Panc1 (cell line): ENCODE data around the gene ARSI. TPM values are rescaled to one million over a fixed set of nuclear protein-coding genes. Genes with fewer than 3 reads are reported as not detected.

Source experiments
- ATAC-seq: fragments of 200-7000 bp; cut with Tn5 transposase; 2 replicates; pipeline ENCODE4 v1.9.1; 2020; ENCODE audit warnings: mild to moderate bottlenecking, moderate library complexity
- BruUV-seq: library from RNA; stranded (reverse); fragments of 400-500 nt; replicated peaks from 2 replicates; lab custom pipeline; 2021; lab: Mats Ljungman, UMichigan
- CTCF ChIA-PET: fragments of 300-600 bp; sonication (Branson Sonifier 250); formaldehyde crosslinking; loops from one replicate; lab custom pipeline; 2022; ENCODE audit warnings: antibody characterized with exemption; lab: Charles Lee
- POLR2A ChIA-PET: fragments of 300-600 bp; sonication (Branson Sonifier 250); formaldehyde crosslinking; loops from one replicate; lab custom pipeline; 2022; ENCODE audit warnings: antibody characterized with exemption; lab: Charles Lee
- DNase-seq: peaks from one replicate; pipeline ENCODE4 v3.0.0-alpha.2; 2010; ENCODE audit warnings: low read depth, low spot score
- H3K27ac ChIP-seq: 2 replicates; pipeline ENCODE4 v1.5.1; 2011; ENCODE audit warnings: mild to moderate bottlenecking, low read length, inconsistent platforms
- H3K27me3 ChIP-seq: fragments of 200-500 bp; sonication (Bioruptor generic); 2 replicates; pipeline ENCODE4 v1.6.0; 2014; ENCODE audit warnings: low read length, inconsistent platforms; ENCODE audit not compliant: control insufficient read depth, insufficient read depth
- H3K36me3 ChIP-seq: fragments of 200-500 bp; sonication (Bioruptor generic); 2 replicates; pipeline ENCODE4 v1.5.1; 2014; ENCODE audit warnings: inconsistent platforms, mild to moderate bottlenecking, low read length, moderate library complexity; ENCODE audit not compliant: control insufficient read depth, insufficient read depth
- H3K4me1 ChIP-seq: 2 replicates; pipeline ENCODE4 v1.5.1; 2011; ENCODE audit warnings: inconsistent platforms, mild to moderate bottlenecking, low read length, moderate library complexity; ENCODE audit not compliant: control insufficient read depth, insufficient read depth
- H3K4me3 ChIP-seq, 2 experiments: 2 replicates each; pipeline ENCODE4 v1.5.1; 2011 to 2012; ENCODE audit warnings: low read depth in 2 of 2, low read length in 2 of 2, mild to moderate bottlenecking in 2 of 2, inconsistent platforms in 1 of 2, moderate library complexity in 1 of 2
- H3K9me3 ChIP-seq: fragments of 200-500 bp; sonication (Bioruptor generic); 2 replicates; pipeline ENCODE4 v1.5.1; 2014; ENCODE audit warnings: low read depth, mild to moderate bottlenecking, inconsistent platforms, low read length, moderate library complexity; ENCODE audit not compliant: control insufficient read depth, insufficient read depth
- POLR2AphosphoS5 ChIP-seq: IDR thresholded peaks from 2 replicates; pipeline ENCODE4 v1.6.1; 2012; ENCODE audit warnings: mild to moderate bottlenecking, low read depth, low read length, moderate library complexity
- SIN3A ChIP-seq: IDR thresholded peaks from 2 replicates; pipeline ENCODE4 v1.6.1; 2012; ENCODE audit warnings: low read depth, mild to moderate bottlenecking, low read length, moderate library complexity, borderline replicate concordance; ENCODE audit not compliant: insufficient read depth
- TCF7L2 ChIP-seq: IDR thresholded peaks from 2 replicates; pipeline ENCODE4 v1.6.1; 2011; ENCODE audit warnings: mild to moderate bottlenecking, low read depth, low read length, inconsistent platforms
- in situ Hi-C: cut with HindIII; loops from 2 replicates; pipeline ENCODE4 v1.10.0; 2016; ENCODE audit warnings: low sequenced_read_pairs, low pct_unique_long_range_greater_than_20kb
- intact Hi-C: fragments of 100-400 bp; cut with micrococcal nuclease; formaldehyde crosslinking; loops from one replicate; pipeline ENCODE4 v1.10.0; 2022; ENCODE audit not compliant: unreplicated experiment
- total RNA-seq: library from RNA; stranded (reverse); gene quantifications from one replicate; pipeline ENCODE4 v1.2.1, GENCODE V29; 2021; ENCODE audit not compliant: unreplicated experiment
- TF ChIP-seq, protein P1 (sequence below): fragments of 450-650 bp; IDR thresholded peaks from 2 replicates; pipeline ENCODE4 v1.5.1; 2017; ENCODE audit warnings: mild to moderate bottlenecking
- TF ChIP-seq, protein P2 (sequence below), 2 experiments: IDR thresholded peaks; 2 replicates each; pipeline ENCODE4 v1.6.1; 2011 to 2012; ENCODE audit warnings: low read depth in 2 of 2, control low read depth in 1 of 2, low read length in 1 of 2, mild to moderate bottlenecking in 1 of 2, moderate library complexity in 1 of 2; ENCODE audit not compliant: insufficient read depth in 1 of 2

Gene ARSI
- total RNA-seq, 1 experiment from 2014 or later, result 18.6 TPM

DNA sequence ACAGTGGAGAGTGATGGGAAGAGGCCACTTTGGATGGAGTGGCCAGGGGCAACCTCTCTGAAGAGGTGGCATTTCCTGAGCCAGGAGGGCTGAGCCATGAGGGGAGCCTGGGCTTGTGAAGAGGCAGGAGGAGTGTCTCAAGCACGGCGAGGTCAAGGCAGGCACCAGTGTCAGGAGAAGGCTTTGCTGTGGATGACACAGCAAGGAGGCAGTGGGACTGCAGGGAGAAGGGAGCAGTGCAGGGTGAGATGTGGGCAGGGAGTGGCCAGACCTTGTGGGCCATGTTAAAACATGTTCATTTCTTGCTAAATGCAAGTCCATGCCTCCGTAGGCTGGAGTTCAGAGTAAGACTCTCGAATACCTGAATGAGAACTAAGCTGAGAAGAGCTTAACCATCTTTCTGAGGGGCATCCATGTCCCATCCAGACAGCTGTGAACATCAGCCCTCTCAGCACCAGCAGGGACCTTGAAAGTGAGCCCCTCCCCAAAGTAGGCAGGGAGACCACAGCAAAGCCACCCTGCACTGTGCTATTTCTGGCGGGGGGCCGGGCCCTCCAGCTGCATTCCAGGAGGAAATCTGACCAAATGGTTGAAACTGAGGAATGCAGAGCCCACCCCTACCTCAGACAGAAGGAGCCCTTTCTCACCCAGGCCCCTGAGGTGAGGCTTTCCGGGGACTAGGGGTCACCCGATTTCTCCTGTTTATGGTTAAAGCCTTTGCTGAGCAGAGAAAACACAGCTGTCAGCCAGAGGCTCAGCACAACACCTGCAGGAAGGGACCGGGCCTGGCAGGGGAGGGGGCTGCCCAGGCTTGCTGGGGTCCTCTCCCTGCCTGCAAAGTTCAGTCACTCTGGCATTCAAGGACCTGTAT lies 16.1 kb upstream of the ARSI start:
- no peak for ATAC-seq
- peaks cover 47% of the 10 kb centered on the region for H3K4me1 ChIP-seq

DNA sequence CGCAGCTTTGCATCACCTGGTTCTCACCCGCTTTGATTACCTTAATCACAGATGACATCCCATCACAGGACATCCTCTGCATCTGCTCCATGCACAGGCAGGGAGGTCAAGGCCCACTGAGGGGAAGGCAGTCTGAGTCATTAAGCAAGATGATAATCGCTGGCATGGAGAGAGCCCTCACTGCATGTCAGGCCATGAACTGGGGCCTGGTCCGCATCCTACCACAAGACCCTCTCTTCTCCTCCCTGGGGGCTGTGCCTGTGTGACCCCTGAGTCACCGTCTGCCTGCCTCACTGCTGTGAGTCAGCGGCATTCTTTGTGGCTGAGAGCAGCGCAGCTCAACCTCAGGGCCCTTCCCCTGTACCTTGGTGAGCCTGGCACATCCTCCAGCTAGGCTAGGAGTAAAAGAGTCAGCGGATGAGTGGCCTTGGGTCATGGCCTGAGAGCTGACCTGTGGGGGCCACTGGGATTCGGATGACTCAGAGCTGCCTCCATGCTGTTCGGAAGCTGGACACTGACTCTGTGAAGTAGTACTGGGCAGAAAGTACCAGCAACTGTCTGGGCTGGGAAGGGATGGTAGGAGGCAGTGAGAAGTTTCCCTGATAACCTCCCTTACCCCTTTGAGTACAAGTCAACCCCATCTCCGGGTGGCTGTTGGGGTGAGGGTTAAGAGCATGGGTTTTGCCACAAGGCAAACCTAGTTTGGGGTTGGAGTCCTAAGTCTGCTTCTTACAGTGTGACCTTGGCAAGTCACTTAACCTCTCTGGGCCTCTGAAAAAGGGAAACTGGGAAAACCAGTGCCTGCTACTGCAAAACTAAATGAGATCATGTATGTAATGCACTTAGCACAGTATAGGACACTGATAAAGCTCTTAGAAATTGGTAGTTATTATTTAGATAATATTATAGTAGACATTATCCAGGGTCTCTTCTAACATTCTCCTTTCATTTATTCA lies 14.6 kb upstream of the ARSI start:
- peaks cover 47% of the 10 kb centered on the region for H3K4me1 ChIP-seq
- 0 out of 2 replicates have a peak, but pooled peaks have one; percentile 34 for TF ChIP-seq TCF7L2
- TF ChIP-seq SIN3A, result 0 out of 2 replicates have a peak, but pooled peaks have one; percentile 14
- TF ChIP-seq, protein P1, sequence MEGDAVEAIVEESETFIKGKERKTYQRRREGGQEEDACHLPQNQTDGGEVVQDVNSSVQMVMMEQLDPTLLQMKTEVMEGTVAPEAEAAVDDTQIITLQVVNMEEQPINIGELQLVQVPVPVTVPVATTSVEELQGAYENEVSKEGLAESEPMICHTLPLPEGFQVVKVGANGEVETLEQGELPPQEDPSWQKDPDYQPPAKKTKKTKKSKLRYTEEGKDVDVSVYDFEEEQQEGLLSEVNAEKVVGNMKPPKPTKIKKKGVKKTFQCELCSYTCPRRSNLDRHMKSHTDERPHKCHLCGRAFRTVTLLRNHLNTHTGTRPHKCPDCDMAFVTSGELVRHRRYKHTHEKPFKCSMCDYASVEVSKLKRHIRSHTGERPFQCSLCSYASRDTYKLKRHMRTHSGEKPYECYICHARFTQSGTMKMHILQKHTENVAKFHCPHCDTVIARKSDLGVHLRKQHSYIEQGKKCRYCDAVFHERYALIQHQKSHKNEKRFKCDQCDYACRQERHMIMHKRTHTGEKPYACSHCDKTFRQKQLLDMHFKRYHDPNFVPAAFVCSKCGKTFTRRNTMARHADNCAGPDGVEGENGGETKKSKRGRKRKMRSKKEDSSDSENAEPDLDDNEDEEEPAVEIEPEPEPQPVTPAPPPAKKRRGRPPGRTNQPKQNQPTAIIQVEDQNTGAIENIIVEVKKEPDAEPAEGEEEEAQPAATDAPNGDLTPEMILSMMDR, result no peak
- TF ChIP-seq, protein P2, sequence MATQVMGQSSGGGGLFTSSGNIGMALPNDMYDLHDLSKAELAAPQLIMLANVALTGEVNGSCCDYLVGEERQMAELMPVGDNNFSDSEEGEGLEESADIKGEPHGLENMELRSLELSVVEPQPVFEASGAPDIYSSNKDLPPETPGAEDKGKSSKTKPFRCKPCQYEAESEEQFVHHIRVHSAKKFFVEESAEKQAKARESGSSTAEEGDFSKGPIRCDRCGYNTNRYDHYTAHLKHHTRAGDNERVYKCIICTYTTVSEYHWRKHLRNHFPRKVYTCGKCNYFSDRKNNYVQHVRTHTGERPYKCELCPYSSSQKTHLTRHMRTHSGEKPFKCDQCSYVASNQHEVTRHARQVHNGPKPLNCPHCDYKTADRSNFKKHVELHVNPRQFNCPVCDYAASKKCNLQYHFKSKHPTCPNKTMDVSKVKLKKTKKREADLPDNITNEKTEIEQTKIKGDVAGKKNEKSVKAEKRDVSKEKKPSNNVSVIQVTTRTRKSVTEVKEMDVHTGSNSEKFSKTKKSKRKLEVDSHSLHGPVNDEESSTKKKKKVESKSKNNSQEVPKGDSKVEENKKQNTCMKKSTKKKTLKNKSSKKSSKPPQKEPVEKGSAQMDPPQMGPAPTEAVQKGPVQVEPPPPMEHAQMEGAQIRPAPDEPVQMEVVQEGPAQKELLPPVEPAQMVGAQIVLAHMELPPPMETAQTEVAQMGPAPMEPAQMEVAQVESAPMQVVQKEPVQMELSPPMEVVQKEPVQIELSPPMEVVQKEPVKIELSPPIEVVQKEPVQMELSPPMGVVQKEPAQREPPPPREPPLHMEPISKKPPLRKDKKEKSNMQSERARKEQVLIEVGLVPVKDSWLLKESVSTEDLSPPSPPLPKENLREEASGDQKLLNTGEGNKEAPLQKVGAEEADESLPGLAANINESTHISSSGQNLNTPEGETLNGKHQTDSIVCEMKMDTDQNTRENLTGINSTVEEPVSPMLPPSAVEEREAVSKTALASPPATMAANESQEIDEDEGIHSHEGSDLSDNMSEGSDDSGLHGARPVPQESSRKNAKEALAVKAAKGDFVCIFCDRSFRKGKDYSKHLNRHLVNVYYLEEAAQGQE (IDR thresholded peaks at IDR 0.05; ENCODE audit: insufficient read depth in 1 of 2, low read depth in 2 of 2, low read length in 1 of 2), result no peak
- TF ChIP-seq POLR2AphosphoS5, result peak; percentile 62
- H3K27ac ChIP-seq, result peak overlapping the region; percentile 94
- H3K9me3 ChIP-seq, result no peaks in the 10 kb centered on the region; the same call in 1 of the 2 replicates
- DNase-seq, result peak; percentile 99
- BruUV-seq, result TSS peak; percentile 81
- no peaks in the 10 kb centered on the region for H3K36me3 ChIP-seq
- no peaks in the 10 kb centered on the region for H3K27me3 ChIP-seq
- ATAC-seq, result peak; percentile 97
- POLR2A ChIA-PET, result no interaction called here
- intact Hi-C loops, result no loop called here
- CTCF ChIA-PET, result no interaction called here
- in situ Hi-C loops, result no loop called here
- no peak overlapping the region for H3K4me3 ChIP-seq

More for the DNA sequence above, 16.1 kb upstream of the ARSI start:
- H3K4me3 ChIP-seq, result no peak overlapping the region
- H3K27me3 ChIP-seq, result no peaks in the 10 kb centered on the region
- no peaks in the 10 kb centered on the region; the same call in 1 of the 2 replicates for H3K9me3 ChIP-seq
- no peak for TF ChIP-seq POLR2AphosphoS5
- no peak for TF ChIP-seq SIN3A
- TF ChIP-seq, protein P1, result no peak
- no peak for TF ChIP-seq TCF7L2
- TF ChIP-seq, protein P2 (IDR thresholded peaks at IDR 0.05; ENCODE audit: insufficient read depth in 1 of 2, low read depth in 2 of 2, low read length in 1 of 2), result no peak
- peak overlapping the region; percentile 94 for H3K27ac ChIP-seq
- intact Hi-C loops, result no loop called here
- BruUV-seq, result no TSS peak
- no peak for DNase-seq
- H3K36me3 ChIP-seq, result no peaks in the 10 kb centered on the region
- in situ Hi-C loops, result no loop called here
- ChIA-PET POLR2A (no interaction called here), CTCF (no interaction called here)
